Uterus (tissue), 4 donors: ENCODE data around the gene TTPAL. TPM values are rescaled to one million over a fixed set of nuclear protein-coding genes. Genes with fewer than 3 reads are reported as not detected.
"Not testable (repeated sequence)": the region's sequence is repeated elsewhere in the genome, so short reads cannot be mapped to it uniquely, and the experiment has no call there.

Experiments used
- DNase-seq, 2 donors: peaks; one replicate each; pipeline ENCODE4 v3.0.0-alpha.2; 2019 to 2020
- H3K27ac ChIP-seq, 2 donors: fragments of 200-600 bp; sonication (generic); 1 replicate in 1 of 2; 2 replicates in 1 of 2; pipeline ENCODE4 v1.5.1; 2016 to 2018
- H3K27me3 ChIP-seq, 2 donors: fragments of 200-600 bp; sonication (generic); one replicate each; pipeline ENCODE4 v1.5.1; 2018 to 2019; ENCODE audit warnings: control low read depth in 1 of 2
- H3K36me3 ChIP-seq, 2 donors: fragments of 200-600 bp; sonication (generic); one replicate each; pipeline ENCODE4 v1.5.1; 2019; ENCODE audit warnings: control low read depth in 1 of 2
- H3K4me1 ChIP-seq, 2 donors: fragments of 200-600 bp; sonication (generic); one replicate each; pipeline ENCODE4 v1.5.1; 2018 to 2019; ENCODE audit warnings: control low read depth in 1 of 2
- H3K4me3 ChIP-seq, 2 donors: fragments of 200-600 bp; sonication (generic); 1 replicate in 1 of 2; 2 replicates in 1 of 2; pipeline ENCODE4 v1.5.1; 2018 to 2019; ENCODE audit warnings: mild to moderate bottlenecking in 1 of 2
- H3K9me3 ChIP-seq, 2 donors: fragments of 200-600 bp; sonication (generic); one replicate each; pipeline ENCODE4 v1.5.1; 2019; ENCODE audit warnings: control low read depth in 1 of 2
- CTCF ChIP-seq, 4 experiments: fragments of 200-600 bp in 2 of 4; fragments of 450-650 bp in 2 of 4; sonication (generic) in 2 of 4; IDR thresholded peaks; one replicate each; pipeline ENCODE4 v1.5.1; 2016 to 2019; ENCODE audit warnings: antibody characterized with exemption in 4 of 4, mild to moderate bottlenecking in 2 of 4, moderate library complexity in 1 of 4
- POLR2A ChIP-seq, 2 donors: fragments of 450-650 bp; IDR thresholded peaks; one replicate each; pipeline ENCODE4 v1.6.1; 2016; ENCODE audit warnings: antibody characterized with exemption in 2 of 2, mild to moderate bottlenecking in 1 of 2, moderate library complexity in 1 of 2
- intact Hi-C: fragments of 100-400 bp; cut with DNase I; formaldehyde crosslinking; loops from one replicate; pipeline ENCODE4 v1.15.1; 2023; ENCODE audit warnings: low total_unique reads
- total RNA-seq, 4 donors: library from RNA; depleted of rRNA in 3 of 4; stranded (reverse); fragments of >200 nt in 3 of 4; gene quantifications; one replicate each; pipeline versions ENCODE4 v1.1.0 to v1.2.4, GENCODE V29; 2014 to 2023
- donor health status: DM: yes; HTN: yes; CAD: no.

TTPAL gene
- total RNA-seq, 4 donors from 2014 or later = 4.9 to 18.2 (median 10.0) TPM

- H3K27ac ChIP-seq = no peak overlapping the region
- no peaks in the 10 kb centered on the region for H3K4me1 ChIP-seq
- DNase-seq = no peak
- TF ChIP-seq POLR2A (IDR thresholded peaks at IDR 0.05) (no peak), CTCF (IDR thresholded peaks at IDR 0.05) (no peak)
- H3K27me3 ChIP-seq = no peaks in the 10 kb centered on the region
- no peaks in the 10 kb centered on the region for H3K36me3 ChIP-seq
- no peak overlapping the region for H3K4me3 ChIP-seq
- intact Hi-C loops = no loop called here
- H3K9me3 ChIP-seq = no peaks in the 10 kb centered on the region
Measured at GRCh38 chr20:44470327-44470726, 5.3 kb upstream of the TTPAL start.

GRCh38 chr20:44471481-44471882 is 4.2 kb upstream of the TTPAL start:
- no peak for DNase-seq
- Histone ChIP-seq H3K27ac (no peak overlapping the region), H3K4me3 (no peak overlapping the region), H3K36me3 (no peaks in the 10 kb centered on the region), H3K9me3 (no peaks in the 10 kb centered on the region), H3K27me3 (no peaks in the 10 kb centered on the region), H3K4me1 (no peaks in the 10 kb centered on the region)
- TF ChIP-seq CTCF (IDR thresholded peaks at IDR 0.05) (peak in 2 of 4 experiments; percentile 15 to 34), POLR2A (IDR thresholded peaks at IDR 0.05) (no peak)
- intact Hi-C loops = no loop called here

GRCh38 chr20:44472283-44472682 is 3.4 kb upstream of the TTPAL start:
- DNase-seq, intact Hi-C loops, H3K9me3 ChIP-seq, H3K4me3 ChIP-seq, H3K27ac ChIP-seq, H3K27me3 ChIP-seq, H3K4me1 ChIP-seq, H3K36me3 ChIP-seq: not testable (repeated sequence)

- Histone ChIP-seq H3K9me3 (no peaks in the 10 kb centered on the region), H3K27me3 (no peaks in the 10 kb centered on the region), H3K36me3 (no peaks in the 10 kb centered on the region), H3K27ac (peak overlapping the region; percentile 86 to 95), H3K4me3 (peak overlapping the region; percentile 43 to 64), H3K4me1 (no peaks in the 10 kb centered on the region)
- intact Hi-C loops = no loop called here
- TF ChIP-seq POLR2A (IDR thresholded peaks at IDR 0.05) (no peak), CTCF (IDR thresholded peaks at IDR 0.05) (no peak)
- DNase-seq = no peak
Measured at GRCh38 chr20:44475372-44475693, 341 bp upstream of the TTPAL start.

GRCh38 chr20:44477151-44477550 is 1.5 kb downstream of the TTPAL start:
- Histone ChIP-seq H3K4me3 (no peak overlapping the region), H3K27me3 (no peaks in the 10 kb centered on the region), H3K36me3 (no peaks in the 10 kb centered on the region), H3K27ac (peak overlapping the region in 1 of 2 donors; percentile 86), H3K4me1 (no peaks in the 10 kb centered on the region), H3K9me3 (no peaks in the 10 kb centered on the region)
- no peak for DNase-seq
- no peak for TF ChIP-seq CTCF (IDR thresholded peaks at IDR 0.05)
- no peak for TF ChIP-seq POLR2A (IDR thresholded peaks at IDR 0.05)
- intact Hi-C loops = no loop called here

- intact Hi-C loops = no loop called here
- Histone ChIP-seq H3K36me3 (no peaks in the 10 kb centered on the region), H3K4me3 (no peak overlapping the region), H3K4me1 (no peaks in the 10 kb centered on the region), H3K9me3 (no peaks in the 10 kb centered on the region), H3K27ac (no peak overlapping the region), H3K27me3 (no peaks in the 10 kb centered on the region)
- DNase-seq = no peak
- TF ChIP-seq CTCF (IDR thresholded peaks at IDR 0.05) = no peak
- TF ChIP-seq POLR2A (IDR thresholded peaks at IDR 0.05) = no peak
Measured at GRCh38 chr20:44478206-44478605, 2.5 kb downstream of the TTPAL start.
